Endothelial cell of umbilical vein (primary cell): ENCODE results near the gene DACT3.

Source experiments
- GATA2 ChIP-seq: IDR thresholded peaks from 2 replicates; pipeline ENCODE4 v1.7.0; 2011; ENCODE audit warnings: low read depth, mild to moderate bottlenecking, moderate library complexity, mixed read lengths, low read length; ENCODE audit not compliant: insufficient read length, insufficient read depth
- POLR2A ChIP-seq: IDR thresholded peaks from 2 replicates; pipeline ENCODE4 v1.6.1; 2012; ENCODE audit warnings: low read depth, mild to moderate bottlenecking, control low read depth, low read length
- TF ChIP-seq, protein P1 (sequence below): IDR thresholded peaks from 2 replicates; pipeline ENCODE4 v1.6.1; 2011; ENCODE audit not compliant: insufficient read depth, insufficient read length

DNA sequence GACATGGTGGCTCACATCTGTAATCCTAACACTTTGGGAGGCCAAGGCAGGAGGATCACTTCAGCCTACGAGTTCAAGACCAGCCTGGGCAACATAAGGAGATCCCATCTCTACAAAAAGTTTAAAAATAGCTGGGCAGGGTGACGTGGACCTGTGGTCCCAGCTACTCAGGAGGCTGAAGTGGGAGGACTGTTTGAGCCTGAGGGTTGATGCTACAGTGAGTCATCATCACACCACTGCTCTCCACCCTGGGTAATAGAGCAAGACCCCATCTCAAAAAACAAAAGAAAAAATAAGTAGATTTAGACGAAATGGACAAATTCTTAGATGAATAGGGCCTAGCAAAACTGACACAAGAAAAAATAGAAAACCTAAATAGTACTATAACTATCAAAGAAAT lies 14.6 kb downstream of the DACT3 start:
- TF ChIP-seq GATA2 = no peak
- TF ChIP-seq, protein P1, sequence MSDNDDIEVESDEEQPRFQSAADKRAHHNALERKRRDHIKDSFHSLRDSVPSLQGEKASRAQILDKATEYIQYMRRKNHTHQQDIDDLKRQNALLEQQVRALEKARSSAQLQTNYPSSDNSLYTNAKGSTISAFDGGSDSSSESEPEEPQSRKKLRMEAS = no peak
- TF ChIP-seq POLR2A = no peak
